ENCODE results near the gene CACNA1S. TPM values are rescaled to one million over a fixed set of nuclear protein-coding genes. Genes with fewer than 3 reads are reported as not detected.

The CACNA1S gene
- total RNA-seq, 1 experiment from 2014 or later, result not detected

- Histone ChIP-seq H3K9ac (ENCODE audit: extremely low read depth, insufficient read length, low read length) (no peak overlapping the region), H3K27ac (ENCODE audit: insufficient read length, low read depth, low read length) (no peak overlapping the region), H3K79me2 (ENCODE audit: insufficient read depth, low read length) (no peaks in the 10 kb centered on the region), H3K56ac (ENCODE audit: insufficient read length, low read depth, low read length) (no peak overlapping the region), H2BK20ac (ENCODE audit: low read depth, low read length, poor library complexity, severe bottlenecking) (no peak overlapping the region), H4K91ac (ENCODE audit: insufficient read length, low read depth, low read length) (no peak overlapping the region), H3K27me3 (ENCODE audit: insufficient read depth, low read length) (no peaks in the 10 kb centered on the region), H3K4me2 (ENCODE audit: insufficient read depth, insufficient read length, low read length) (no peak overlapping the region), H3K4ac (ENCODE audit: low read depth, low read length) (no peak overlapping the region), H3T11ph (ENCODE audit: low read length) (no peak overlapping the region), H2AK5ac (ENCODE audit: insufficient read length, low read length) (no peak overlapping the region), H4K5ac (ENCODE audit: insufficient read length, low read depth, low read length) (no peak overlapping the region), H4K20me1 (ENCODE audit: control insufficient read depth, insufficient read depth, insufficient read length) (no peaks in the 10 kb centered on the region), H3K4me1 (ENCODE audit: insufficient read depth, low read length) (no peaks in the 10 kb centered on the region), H3K18ac (ENCODE audit: insufficient read length, low read depth, low read length) (no peak overlapping the region), H3K23ac (ENCODE audit: insufficient read length, low read depth, low read length) (no peak overlapping the region), H4K8ac (replicated peaks; ENCODE audit: insufficient read length, low read depth, low read length) (no peak overlapping the region), H2BK15ac (ENCODE audit: low read depth, low read length) (no peak overlapping the region), H3K23me2 (ENCODE audit: insufficient read length, low read depth, low read length, poor library complexity, severe bottlenecking) (no peaks in the 10 kb centered on the region), H2BK5ac (ENCODE audit: insufficient read length, low read length) (no peak overlapping the region), H2BK12ac (ENCODE audit: insufficient read length, low read depth, low read length) (no peak overlapping the region), H3K79me1 (ENCODE audit: insufficient read depth, low read depth, low read length, poor library complexity, severe bottlenecking) (no peaks in the 10 kb centered on the region), H3K9me3 (ENCODE audit: control insufficient read depth, low read depth, low read length) (no peaks in the 10 kb centered on the region), H2AFZ (ENCODE audit: low read length) (no peak overlapping the region), H3K14ac (ENCODE audit: insufficient read depth, low read length) (no peak overlapping the region; the same call in 1 of the 2 replicates), H2BK120ac (ENCODE audit: low read depth, low read length, poor library complexity, severe bottlenecking) (no peak overlapping the region)
- no peaks in the 10 kb centered on the region for H3K4me1 Mint-ChIP-seq
- 0 out of 7 replicates have a peak overlapping the region, but pooled peaks of 1 of the 3 experiments have one; percentile 24 for H3K27ac Mint-ChIP-seq
- no peak for DNase-seq
- no peaks in the 10 kb centered on the region for H3K27me3 Mint-ChIP-seq (ENCODE audit: low read depth)
- WGBS (ENCODE audit: extremely low coverage, insufficient read length, low lambda C conversion rate), result no CpG with 5 or more reads among the region's 14 CpGs
- H3K36me3 Mint-ChIP-seq (ENCODE audit: insufficient read depth in 1 of 3, low read depth in 3 of 3), result peaks cover 5 to 32% (median 24%) of the 10 kb centered on the region in 3 experiments
- TF ChIP-seq, protein P1, sequence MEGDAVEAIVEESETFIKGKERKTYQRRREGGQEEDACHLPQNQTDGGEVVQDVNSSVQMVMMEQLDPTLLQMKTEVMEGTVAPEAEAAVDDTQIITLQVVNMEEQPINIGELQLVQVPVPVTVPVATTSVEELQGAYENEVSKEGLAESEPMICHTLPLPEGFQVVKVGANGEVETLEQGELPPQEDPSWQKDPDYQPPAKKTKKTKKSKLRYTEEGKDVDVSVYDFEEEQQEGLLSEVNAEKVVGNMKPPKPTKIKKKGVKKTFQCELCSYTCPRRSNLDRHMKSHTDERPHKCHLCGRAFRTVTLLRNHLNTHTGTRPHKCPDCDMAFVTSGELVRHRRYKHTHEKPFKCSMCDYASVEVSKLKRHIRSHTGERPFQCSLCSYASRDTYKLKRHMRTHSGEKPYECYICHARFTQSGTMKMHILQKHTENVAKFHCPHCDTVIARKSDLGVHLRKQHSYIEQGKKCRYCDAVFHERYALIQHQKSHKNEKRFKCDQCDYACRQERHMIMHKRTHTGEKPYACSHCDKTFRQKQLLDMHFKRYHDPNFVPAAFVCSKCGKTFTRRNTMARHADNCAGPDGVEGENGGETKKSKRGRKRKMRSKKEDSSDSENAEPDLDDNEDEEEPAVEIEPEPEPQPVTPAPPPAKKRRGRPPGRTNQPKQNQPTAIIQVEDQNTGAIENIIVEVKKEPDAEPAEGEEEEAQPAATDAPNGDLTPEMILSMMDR (conservative IDR thresholded peaks at IDR 0.05), result no peak
- H3K4me3 Mint-ChIP-seq, result no peak overlapping the region
- H3K9me3 Mint-ChIP-seq, result no peaks in the 10 kb centered on the region
Measured at GRCh38 chr1:200999667-201000066, 112.6 kb downstream of the CACNA1S start.

Data from H9 (cell line).